ENCODE data around the gene CHN2. TPM values are rescaled to one million over a fixed set of nuclear protein-coding genes. Genes with fewer than 3 reads are reported as not detected.

CHN2 gene
- total RNA-seq, 1 donor from 2014 or later = 36.1 TPM

GRCh38 chr7:29443552-29443951 lies 249.0 kb downstream of the CHN2 start:
- Histone ChIP-seq H3K27me3 (ENCODE audit: low read depth) (no peaks in the 10 kb centered on the region), H3K9me3 (replicated peaks) (no peaks in the 10 kb centered on the region), H3K4me1 (peaks cover 48% of the 10 kb centered on the region), H3K4me3 (no peak overlapping the region), H3K27ac (replicated peaks) (peak overlapping the region; percentile 6), H3K36me3 (no peaks in the 10 kb centered on the region)
- DNase-seq = no peak
- TF ChIP-seq CTCF (IDR thresholded peaks at IDR 0.05; ENCODE audit: borderline replicate concordance) = no peak
- intact Hi-C loops (cut with micrococcal nuclease) = no loop called here

- Histone ChIP-seq H3K4me1 (peaks cover 48% of the 10 kb centered on the region), H3K27me3 (ENCODE audit: low read depth) (no peaks in the 10 kb centered on the region), H3K4me3 (no peak overlapping the region), H3K27ac (replicated peaks) (no peak overlapping the region), H3K9me3 (replicated peaks) (no peaks in the 10 kb centered on the region), H3K36me3 (no peaks in the 10 kb centered on the region)
- no peak for TF ChIP-seq CTCF (IDR thresholded peaks at IDR 0.05; ENCODE audit: borderline replicate concordance)
- intact Hi-C loops (cut with micrococcal nuclease) = no loop called here
- DNase-seq = no peak
Measured at GRCh38 chr7:29444267-29444666, 249.7 kb downstream of the CHN2 start.

GRCh38 chr7:29445736-29446135 lies 251.2 kb downstream of the CHN2 start:
- Histone ChIP-seq H3K36me3 (no peaks in the 10 kb centered on the region), H3K27ac (replicated peaks) (no peak overlapping the region), H3K4me1 (peaks cover 48% of the 10 kb centered on the region), H3K9me3 (replicated peaks) (no peaks in the 10 kb centered on the region), H3K27me3 (ENCODE audit: low read depth) (no peaks in the 10 kb centered on the region), H3K4me3 (no peak overlapping the region)
- no peak for TF ChIP-seq CTCF (IDR thresholded peaks at IDR 0.05; ENCODE audit: borderline replicate concordance)
- intact Hi-C loops (cut with micrococcal nuclease) = no loop called here
- DNase-seq = no peak

- Histone ChIP-seq H3K27me3 (ENCODE audit: low read depth) (no peaks in the 10 kb centered on the region), H3K4me3 (no peak overlapping the region), H3K9me3 (replicated peaks) (no peaks in the 10 kb centered on the region), H3K4me1 (peaks cover 38% of the 10 kb centered on the region), H3K36me3 (no peaks in the 10 kb centered on the region), H3K27ac (replicated peaks) (no peak overlapping the region)
- DNase-seq = no peak
- intact Hi-C loops (cut with micrococcal nuclease) = no loop called here
- TF ChIP-seq CTCF (IDR thresholded peaks at IDR 0.05; ENCODE audit: borderline replicate concordance) = no peak
Measured at GRCh38 chr7:29447828-29448227, 253.3 kb downstream of the CHN2 start.

GRCh38 chr7:29449569-29450260 lies 255.1 kb downstream of the CHN2 start:
- no peak for TF ChIP-seq CTCF (IDR thresholded peaks at IDR 0.05; ENCODE audit: borderline replicate concordance)
- Histone ChIP-seq H3K36me3 (no peaks in the 10 kb centered on the region), H3K27ac (replicated peaks) (no peak overlapping the region), H3K4me3 (no peak overlapping the region), H3K9me3 (replicated peaks) (no peaks in the 10 kb centered on the region), H3K27me3 (ENCODE audit: low read depth) (no peaks in the 10 kb centered on the region), H3K4me1 (peaks cover 30% of the 10 kb centered on the region)
- intact Hi-C loops (cut with micrococcal nuclease) = no loop called here
- no peak for DNase-seq
